Dermis blood vessel endothelial cell (primary cell): ENCODE measurements around the gene ADAMTSL1. TPM values are rescaled to one million over a fixed set of nuclear protein-coding genes. Genes with fewer than 3 reads are reported as not detected.

ENCODE experiments used
- DNase-seq: peaks from one replicate; pipeline ENCODE4 v3.0.0; 2010
- total RNA-seq: library from RNA; depleted of rRNA; stranded (reverse); fragments of >200 nt; gene quantifications from 2 replicates; pipeline ENCODE4 v1.2.3, GENCODE V29; 2014

Gene ADAMTSL1, protein sequence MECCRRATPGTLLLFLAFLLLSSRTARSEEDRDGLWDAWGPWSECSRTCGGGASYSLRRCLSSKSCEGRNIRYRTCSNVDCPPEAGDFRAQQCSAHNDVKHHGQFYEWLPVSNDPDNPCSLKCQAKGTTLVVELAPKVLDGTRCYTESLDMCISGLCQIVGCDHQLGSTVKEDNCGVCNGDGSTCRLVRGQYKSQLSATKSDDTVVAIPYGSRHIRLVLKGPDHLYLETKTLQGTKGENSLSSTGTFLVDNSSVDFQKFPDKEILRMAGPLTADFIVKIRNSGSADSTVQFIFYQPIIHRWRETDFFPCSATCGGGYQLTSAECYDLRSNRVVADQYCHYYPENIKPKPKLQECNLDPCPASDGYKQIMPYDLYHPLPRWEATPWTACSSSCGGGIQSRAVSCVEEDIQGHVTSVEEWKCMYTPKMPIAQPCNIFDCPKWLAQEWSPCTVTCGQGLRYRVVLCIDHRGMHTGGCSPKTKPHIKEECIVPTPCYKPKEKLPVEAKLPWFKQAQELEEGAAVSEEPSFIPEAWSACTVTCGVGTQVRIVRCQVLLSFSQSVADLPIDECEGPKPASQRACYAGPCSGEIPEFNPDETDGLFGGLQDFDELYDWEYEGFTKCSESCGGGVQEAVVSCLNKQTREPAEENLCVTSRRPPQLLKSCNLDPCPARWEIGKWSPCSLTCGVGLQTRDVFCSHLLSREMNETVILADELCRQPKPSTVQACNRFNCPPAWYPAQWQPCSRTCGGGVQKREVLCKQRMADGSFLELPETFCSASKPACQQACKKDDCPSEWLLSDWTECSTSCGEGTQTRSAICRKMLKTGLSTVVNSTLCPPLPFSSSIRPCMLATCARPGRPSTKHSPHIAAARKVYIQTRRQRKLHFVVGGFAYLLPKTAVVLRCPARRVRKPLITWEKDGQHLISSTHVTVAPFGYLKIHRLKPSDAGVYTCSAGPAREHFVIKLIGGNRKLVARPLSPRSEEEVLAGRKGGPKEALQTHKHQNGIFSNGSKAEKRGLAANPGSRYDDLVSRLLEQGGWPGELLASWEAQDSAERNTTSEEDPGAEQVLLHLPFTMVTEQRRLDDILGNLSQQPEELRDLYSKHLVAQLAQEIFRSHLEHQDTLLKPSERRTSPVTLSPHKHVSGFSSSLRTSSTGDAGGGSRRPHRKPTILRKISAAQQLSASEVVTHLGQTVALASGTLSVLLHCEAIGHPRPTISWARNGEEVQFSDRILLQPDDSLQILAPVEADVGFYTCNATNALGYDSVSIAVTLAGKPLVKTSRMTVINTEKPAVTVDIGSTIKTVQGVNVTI (N-terminal part only)
- 6.0 and 15.8 TPM in 2 replicates for total RNA-seq

- DNase-seq: peak; percentile 91
Measured at GRCh38 chr9:18473652-18474279, at the start of gene ADAMTSL1. Gene ADAMTSL1 (plus strand): TSS chr9:18474153. CDS start chr9:18474233, 80 bp downstream.

- DNase-seq: peak; percentile 66
Measured at GRCh38 chr9:18427691-18428090, 46.3 kb upstream of the ADAMTSL1 start.

GRCh38 chr9:18428661-18429060 is 45.3 kb upstream of the ADAMTSL1 start:
- no peak for DNase-seq

- DNase-seq: no peak
Measured at GRCh38 chr9:18429070-18429469, 44.9 kb upstream of the ADAMTSL1 start.

GRCh38 chr9:18433620-18434019 is 40.3 kb upstream of the ADAMTSL1 start:
- DNase-seq: no peak

- peak; percentile 74 for DNase-seq
Measured at GRCh38 chr9:18437315-18438201, 36.4 kb upstream of the ADAMTSL1 start.

GRCh38 chr9:18438300-18438925 is 35.5 kb upstream of the ADAMTSL1 start:
- peak; percentile 76 for DNase-seq

DNA sequence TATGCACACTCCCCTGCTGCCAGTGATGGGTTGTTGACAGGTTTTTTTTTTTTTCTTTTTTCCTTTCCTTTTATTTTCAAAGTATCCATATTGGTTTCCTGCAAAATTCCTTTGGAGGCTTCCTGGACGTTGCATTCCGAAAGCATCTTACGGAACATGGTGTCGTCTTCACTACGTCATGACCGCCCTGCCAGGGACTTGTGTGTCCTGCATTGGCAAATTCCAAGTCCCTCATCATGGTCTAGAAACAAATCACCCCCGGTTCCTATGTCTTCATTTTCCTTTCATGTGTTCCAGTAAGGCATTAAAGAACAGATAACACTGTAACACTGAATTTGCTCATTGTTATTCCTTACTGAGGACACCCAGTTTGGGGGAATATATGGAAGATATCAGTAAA is 35.0 kb upstream of the ADAMTSL1 start:
- DNase-seq: peak; percentile 51

DNA sequence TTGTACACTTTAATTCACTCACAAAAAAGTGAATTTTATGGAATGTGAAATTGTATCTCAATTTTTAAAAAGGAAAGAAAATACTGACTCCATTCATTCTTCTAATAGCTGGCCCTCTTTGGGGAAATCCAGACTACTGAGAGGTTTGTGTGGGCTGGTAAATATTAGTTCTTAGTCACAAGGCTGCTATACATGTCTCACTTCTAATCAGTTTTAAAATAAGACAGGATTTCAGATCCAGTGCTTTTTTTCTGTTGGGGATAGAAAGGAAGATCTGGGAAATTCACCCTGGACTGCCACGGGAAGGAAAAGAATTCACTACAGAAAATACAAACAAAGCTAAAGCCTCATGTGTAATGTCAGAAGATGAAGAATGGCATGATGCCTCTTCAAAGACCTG is 32.7 kb upstream of the ADAMTSL1 start:
- DNase-seq: no peak

DNA sequence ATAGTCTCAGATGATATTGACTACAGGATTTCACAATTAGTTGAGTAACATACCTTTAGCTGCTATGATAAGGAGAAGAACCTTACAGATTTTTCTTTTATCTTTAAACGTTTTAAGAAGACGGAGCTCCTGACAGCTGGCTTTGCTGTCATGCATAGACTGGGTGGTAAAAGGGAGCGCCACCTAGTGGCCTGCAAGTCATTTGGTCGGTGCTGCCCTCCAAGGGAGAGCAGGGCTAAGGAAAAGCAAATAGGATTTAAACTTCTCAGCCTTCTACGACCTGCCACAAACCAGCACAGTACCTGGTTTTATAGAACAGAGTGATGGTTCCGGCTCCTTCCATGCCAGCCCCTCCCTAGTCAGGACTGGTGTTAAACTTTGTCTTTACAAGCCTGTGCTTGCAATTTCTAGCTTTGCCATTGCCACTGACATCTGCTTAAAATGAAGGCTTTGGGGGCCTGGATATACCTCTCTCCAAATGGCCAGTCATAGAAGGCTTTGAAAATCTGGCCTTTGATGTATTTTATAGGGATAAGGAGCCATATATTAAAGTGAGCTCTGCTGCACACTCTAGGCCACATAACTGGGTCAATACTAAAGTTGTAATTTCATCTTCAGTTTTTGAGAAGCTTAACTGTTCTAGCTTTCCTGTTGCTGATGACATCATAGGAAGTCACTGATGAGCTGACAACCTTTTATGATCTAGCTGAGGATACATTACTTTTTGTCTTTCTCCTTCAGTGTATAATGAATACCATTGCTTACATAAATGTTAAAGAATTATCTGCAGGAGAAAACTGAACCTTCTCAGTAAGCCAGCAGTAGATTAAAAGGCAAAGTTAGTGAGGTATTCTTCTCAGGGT is 31.1 kb upstream of the ADAMTSL1 start:
- peak; percentile 95 for DNase-seq

DNA sequence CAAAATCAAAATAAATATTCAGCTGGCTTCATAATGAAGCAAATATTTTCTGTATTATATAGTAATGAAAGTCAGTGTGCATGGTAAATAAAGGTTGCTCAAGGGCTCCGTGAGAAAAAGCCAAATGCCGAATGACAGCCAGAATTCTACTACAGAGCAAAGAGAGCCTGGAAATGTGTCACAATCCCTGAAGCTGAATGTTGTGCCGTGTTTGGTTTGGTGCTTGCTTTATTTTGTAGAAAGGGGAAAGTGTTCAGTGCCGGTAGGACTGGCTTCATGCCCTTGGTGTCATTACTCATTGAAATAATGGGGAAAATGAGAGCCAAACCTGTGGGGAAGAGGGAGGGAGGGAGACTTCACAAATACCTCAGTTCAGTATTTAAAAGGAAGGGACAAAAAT is 26.8 kb upstream of the ADAMTSL1 start:
- DNase-seq: no peak

GRCh38 chr9:18447541-18447940 is 26.4 kb upstream of the ADAMTSL1 start:
- DNase-seq: no peak

- no peak for DNase-seq
Measured at GRCh38 chr9:18448101-18448500, 25.9 kb upstream of the ADAMTSL1 start.

- no peak for DNase-seq
Measured at GRCh38 chr9:18451406-18451805, 22.5 kb upstream of the ADAMTSL1 start.

DNA sequence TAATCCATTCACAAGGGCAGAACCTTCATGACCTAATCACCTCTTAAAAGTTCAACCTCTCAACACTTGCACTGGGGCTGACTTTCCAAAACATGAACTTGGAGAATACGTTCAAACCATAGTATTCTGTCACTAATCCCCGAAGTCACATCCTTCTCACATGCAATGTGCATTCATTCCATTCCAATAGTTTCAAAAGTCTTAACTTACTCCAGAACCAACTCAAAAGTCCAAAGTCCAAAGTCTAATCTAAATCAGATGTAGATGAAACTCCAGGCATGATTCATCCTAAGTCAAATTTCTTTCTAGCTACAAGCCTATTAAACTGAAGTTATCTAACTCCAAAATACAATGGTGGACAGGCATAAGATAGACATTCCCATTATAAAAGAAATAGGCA is 21.7 kb upstream of the ADAMTSL1 start:
- no peak for DNase-seq

DNA sequence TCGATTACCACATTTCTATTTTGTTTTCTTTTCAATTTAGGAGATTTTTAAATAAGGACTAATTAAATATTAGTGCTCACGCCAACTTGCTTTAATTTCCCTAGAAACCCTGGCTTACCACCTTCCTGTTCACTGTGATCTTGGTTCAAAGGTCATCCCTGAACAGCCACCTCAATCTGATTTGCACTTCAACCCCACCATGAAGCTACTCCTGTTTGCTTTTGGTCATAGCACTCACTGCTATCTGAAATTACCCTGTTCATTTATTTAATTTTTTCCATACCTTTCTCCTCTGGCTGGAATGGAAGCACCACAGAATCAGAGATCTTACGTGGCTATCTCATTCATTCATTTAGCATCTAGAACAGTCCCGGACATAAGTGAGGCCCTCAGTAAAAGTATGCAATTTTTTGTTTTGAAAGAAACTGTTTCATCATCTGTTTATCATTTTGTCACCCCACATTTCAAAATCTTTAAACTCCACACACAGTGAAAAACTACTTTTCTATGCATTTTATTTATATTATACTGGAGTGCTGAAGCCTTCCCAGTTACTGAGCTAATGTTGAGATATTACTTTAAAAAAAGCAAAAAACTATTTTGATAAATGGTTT is 17.2 kb upstream of the ADAMTSL1 start:
- DNase-seq: no peak

DNA sequence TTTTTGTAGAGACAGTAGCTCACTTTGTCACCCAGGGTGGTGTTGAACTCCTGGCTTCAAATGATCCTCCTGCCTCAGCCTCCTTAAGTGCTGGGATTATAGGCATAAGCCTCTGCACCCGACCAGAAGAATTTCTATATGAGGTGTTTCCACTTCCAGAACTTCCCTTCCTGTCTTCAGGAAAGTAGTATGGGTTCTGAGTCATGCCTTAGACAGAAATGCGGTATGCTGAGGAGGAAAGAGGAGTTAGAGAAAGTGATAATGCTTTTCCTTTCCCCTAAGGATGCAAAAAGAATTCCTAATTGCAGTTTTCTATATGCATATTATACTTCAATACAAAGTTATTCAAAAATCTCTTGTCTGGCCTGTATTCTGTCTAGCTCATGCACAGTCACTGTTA is 16.4 kb upstream of the ADAMTSL1 start:
- DNase-seq: no peak

- peak; percentile 90 for DNase-seq
Measured at GRCh38 chr9:18459962-18460584, 13.9 kb upstream of the ADAMTSL1 start.

- DNase-seq: no peak
Measured at GRCh38 chr9:18461496-18461895, 12.5 kb upstream of the ADAMTSL1 start.
